COLO668 (cell line): ENCODE results near the gene PTPN6.

Source experiments
- DNase-seq: peaks from one replicate; lab custom pipeline; 2025; ENCODE audit not compliant: unreplicated experiment; lab: John Stamatoyannopoulos, UW

Gene PTPN6

DNA sequence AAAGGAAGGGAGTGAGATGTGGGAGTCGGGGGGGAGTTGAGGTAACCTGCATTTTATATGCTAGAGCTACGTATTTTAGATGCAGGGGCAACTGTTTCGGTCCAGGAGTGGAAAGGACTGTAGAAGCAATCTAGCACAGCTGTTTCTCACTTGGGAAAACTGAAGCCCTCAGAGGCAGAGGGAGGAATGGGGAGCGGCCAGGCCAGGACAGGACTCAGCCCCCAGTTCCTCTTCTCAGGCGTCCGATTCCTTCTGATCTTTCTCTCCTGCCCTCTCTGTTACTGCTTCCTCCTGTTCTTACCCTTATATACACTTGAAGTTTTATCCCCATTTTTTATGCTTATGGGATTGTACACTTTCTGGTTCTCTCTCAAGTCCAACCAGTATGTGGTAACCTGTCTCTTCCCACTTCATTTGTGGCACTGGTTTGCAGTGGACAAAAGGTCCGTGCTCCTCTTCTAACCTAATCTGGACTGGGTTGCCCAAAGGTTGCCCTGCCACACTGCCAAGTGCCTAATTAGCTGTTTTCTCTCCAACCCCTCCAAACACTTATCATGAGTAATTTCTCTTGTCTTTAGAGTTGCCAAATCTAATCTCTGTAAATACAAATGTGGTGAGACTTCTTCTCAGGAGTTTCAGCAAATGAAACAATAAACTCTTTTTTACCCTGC is 50.9 kb downstream of the PTPN6 start:
- no peak for DNase-seq

DNA sequence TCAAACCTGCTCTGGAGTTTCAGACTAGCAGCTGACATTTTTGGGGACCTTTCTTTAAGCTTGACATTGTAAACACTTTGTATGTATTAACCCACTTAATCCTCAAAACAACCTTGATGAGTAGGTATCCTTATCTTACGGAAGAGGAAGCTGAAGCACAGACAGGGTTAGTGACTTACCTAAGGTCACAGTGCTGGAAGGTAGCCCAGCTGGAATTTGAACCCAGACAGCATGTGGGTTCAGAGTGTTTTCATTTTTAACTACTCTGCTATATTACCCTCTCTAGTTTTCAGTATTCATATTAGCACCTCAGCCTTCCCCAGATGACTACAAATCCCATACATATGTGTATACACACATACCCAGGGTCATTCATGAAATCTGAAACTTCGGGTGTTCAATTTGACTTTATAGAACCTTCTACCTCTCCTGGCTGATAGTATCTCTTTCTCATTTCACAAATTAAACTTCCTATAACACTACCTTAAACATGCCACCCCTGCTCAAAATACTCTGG is 53.2 kb downstream of the PTPN6 start:
- DNase-seq, result no peak

DNA sequence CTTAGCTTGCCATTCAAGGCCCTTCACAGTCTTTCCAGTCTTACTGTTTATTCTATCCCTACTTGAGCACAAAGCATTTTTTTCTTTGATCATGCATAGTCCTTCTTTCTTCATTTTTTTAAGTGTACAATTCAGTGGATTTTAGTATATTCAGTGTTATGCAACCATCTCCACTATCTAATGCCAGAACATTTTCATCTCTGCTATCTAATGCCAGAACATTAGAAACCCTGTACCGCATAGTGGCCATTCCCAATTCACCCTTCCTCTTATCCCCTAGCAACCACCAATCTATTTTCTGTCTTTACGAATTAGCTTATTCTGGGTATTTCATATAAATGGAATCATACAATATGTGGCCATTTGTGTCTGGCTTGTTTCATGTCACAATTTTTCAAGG is 53.7 kb downstream of the PTPN6 start:
- DNase-seq, result no peak

DNA sequence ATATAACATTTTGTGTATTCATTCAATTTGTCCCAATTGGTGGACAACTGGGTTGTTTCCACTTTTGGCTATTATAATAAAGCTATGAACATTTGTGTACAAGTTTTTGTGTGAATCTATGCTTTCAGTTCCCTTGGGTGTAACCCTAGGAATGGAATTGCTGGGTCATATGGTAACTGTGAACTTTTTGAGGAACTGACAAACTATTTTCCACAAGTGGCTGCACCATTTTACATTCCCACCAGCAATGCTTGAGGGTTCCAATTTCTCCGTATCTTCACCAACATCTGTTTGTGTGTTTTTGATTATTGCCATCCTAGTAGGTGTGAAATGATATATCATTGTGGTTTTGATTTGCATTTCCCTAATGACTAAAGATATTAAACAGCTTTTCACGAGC is 54.2 kb downstream of the PTPN6 start:
- DNase-seq, result no peak

DNA sequence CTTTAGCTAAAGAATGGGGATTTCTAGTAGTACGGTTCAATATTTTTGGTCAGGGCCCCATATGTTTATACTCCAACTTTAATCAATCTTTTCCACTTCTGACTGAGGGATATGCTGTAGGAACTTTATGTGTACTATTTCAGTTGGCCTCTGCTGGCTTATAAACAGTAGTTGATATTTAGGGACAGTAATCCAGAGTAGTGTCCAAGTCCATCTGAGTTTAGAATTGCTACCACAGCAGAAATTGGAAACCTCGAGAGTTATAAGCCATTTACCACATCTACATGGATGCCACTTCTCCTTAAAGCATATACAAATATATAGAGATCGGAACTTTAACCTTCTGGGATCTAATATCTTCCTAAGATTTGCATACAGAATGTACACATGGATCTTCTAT is 55.5 kb downstream of the PTPN6 start:
- no peak for DNase-seq

DNA sequence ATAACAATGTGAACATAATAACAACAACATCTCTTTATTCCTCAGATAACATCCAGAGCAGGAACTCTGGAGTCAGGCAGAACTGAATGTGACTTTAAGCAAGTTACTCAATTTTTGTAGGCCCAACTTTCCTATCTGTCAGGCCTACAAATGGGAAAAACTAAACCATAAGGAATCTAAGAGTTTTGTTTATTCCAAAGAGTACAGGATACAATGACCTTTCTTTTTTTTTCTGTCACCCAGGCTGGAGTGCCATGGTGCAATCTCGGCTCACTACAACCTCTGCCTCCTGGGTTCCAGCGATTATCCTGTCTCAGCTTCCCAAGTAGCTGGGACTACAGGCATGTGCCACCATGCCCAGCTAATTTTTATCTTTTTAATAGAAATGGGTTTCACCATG is 57.7 kb downstream of the PTPN6 start:
- no peak for DNase-seq

DNA sequence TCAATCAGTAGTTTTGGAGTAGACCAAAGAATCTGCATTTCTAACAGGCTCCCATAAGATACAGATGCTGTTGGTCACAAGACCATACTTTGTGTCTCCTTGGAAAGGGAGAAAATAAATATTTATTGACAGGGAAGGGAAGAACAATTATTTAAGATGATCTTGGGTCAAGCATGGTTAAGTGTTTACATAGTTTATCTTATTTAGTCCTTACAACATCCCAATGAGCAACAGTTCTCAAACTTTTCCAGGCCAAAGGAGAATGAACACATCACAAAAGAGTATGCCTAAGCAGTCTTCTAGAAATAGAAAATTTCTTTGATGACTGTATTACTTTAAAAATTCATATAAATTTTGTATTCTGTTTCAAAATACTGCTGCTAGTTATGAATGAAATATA is 58.4 kb downstream of the PTPN6 start:
- DNase-seq, result no peak
